ENCODE results near the gene SLC4A5.

The SLC4A5 gene

DNA sequence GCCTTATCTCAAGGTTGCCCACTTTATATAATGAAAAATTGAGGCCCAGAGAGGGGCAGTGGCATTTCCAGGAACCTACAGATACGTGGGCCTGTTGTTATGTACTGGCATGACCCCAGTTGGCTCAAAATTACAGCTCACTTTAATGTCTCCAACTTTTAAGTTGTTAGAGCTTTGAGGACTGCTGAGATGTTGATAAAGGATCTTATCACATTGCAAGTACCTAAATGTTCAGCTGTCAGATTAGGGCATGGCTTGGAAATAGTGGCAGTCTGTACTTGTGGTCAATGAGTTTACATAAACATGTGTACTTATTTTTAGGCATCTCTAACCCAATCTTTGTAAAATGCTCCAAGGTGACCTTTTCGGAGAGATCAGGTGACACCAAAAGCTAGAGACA is 14.6 kb downstream of the SLC4A5 start:
- DNase-seq (ENCODE audit: low spot score), result no peak
- TF ChIP-seq, protein P1, sequence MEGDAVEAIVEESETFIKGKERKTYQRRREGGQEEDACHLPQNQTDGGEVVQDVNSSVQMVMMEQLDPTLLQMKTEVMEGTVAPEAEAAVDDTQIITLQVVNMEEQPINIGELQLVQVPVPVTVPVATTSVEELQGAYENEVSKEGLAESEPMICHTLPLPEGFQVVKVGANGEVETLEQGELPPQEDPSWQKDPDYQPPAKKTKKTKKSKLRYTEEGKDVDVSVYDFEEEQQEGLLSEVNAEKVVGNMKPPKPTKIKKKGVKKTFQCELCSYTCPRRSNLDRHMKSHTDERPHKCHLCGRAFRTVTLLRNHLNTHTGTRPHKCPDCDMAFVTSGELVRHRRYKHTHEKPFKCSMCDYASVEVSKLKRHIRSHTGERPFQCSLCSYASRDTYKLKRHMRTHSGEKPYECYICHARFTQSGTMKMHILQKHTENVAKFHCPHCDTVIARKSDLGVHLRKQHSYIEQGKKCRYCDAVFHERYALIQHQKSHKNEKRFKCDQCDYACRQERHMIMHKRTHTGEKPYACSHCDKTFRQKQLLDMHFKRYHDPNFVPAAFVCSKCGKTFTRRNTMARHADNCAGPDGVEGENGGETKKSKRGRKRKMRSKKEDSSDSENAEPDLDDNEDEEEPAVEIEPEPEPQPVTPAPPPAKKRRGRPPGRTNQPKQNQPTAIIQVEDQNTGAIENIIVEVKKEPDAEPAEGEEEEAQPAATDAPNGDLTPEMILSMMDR (IDR thresholded peaks at IDR 0.05), result no peak
- Histone ChIP-seq H3K27ac (no peak overlapping the region), H3K4me3 (no peak overlapping the region)

DNA sequence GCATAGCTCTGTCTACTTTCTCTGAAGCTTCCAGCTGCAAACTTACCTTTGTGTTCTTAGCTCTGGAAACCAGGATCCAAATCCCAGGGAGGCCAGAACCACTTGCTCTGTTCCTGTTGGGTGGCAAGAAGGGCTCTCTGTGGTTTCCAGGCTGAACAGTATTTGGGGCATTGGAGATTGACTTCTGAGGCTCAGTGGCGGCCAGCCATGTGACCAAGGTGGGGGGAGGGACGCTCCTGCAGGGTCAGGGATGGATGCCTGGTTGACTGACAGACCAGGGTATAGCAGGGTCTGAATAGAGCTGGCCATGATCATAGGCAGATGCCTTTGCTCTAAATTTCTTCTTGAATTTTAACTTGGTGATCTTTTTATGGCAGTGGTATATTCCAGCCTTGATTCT is 15.1 kb downstream of the SLC4A5 start:
- TF ChIP-seq, protein P1 (IDR thresholded peaks at IDR 0.05), result no peak
- no peak overlapping the region for H3K4me3 ChIP-seq
- H3K27ac ChIP-seq, result no peak overlapping the region
- no peak for DNase-seq (ENCODE audit: low spot score)

DNA sequence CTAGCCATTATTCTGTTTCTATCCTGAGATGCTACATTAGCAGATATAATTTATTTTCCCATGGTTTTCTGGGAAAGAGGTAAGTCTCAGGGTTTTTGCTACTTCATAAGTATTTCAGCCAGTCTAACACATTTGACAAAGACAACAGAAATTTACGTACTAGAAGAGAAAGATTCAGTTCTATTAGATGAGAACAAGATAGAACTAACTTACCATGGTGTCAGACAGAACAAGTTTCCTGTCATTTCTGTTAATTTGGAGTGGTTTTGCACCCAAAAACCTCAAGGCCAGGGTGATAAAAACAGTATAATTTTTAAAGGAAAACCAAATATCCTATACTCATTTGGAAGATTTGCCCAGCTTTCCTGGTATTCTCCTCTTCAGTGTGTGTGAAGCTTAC is 15.6 kb downstream of the SLC4A5 start:
- TF ChIP-seq, protein P1 (IDR thresholded peaks at IDR 0.05), result no peak
- no peak for DNase-seq (ENCODE audit: low spot score)
- no peak overlapping the region for H3K27ac ChIP-seq

DNA sequence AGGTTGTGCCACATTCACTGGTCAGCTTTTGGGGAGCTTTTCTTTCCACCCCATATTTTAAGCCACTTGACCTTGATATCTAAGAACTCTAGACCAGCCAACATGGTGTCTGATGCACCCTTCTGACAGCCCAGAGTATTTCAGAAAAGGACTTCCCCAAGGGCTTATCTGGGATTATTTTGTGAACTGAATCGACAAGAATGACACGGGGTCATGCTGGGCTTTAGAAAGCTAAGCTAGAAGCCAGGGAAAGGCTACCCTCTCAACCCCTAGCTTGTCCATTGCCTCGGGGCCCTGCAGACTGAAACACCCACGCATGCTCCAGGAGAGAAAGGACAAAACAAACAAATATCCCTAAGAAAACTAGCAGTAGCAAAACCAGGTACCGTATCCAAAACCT is 16.0 kb downstream of the SLC4A5 start:
- TF ChIP-seq, protein P1 (IDR thresholded peaks at IDR 0.05), result no peak
- Histone ChIP-seq H3K27ac (no peak overlapping the region), H3K4me3 (no peak overlapping the region)
- DNase-seq (ENCODE audit: low spot score), result no peak

More for the DNA sequence above, 15.6 kb downstream of the SLC4A5 start:
- no peak overlapping the region for H3K4me3 ChIP-seq

DNA sequence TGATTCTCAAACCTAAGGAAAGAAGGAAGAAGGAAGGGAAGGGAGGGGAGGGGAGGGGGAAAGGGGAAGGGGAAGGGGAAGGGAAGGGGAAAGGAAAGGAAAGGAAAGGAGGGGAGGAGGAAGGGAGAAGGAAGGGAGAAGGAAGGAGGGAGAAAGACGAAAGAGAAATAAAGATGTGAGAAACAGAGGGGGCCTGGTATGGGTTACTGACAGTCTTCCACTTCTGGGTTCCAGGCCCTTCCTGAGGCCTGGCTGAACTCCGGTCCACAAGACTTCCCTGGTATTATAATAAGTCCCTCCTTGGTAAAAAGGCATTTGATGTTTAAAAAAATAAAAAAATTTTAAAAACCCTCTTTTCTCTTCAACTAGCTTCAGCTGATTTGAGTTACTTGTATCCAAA is 17.4 kb downstream of the SLC4A5 start:
- Histone ChIP-seq H3K4me3 (no peak overlapping the region), H3K27ac (no peak overlapping the region)
- DNase-seq (ENCODE audit: low spot score), result no peak

DNA sequence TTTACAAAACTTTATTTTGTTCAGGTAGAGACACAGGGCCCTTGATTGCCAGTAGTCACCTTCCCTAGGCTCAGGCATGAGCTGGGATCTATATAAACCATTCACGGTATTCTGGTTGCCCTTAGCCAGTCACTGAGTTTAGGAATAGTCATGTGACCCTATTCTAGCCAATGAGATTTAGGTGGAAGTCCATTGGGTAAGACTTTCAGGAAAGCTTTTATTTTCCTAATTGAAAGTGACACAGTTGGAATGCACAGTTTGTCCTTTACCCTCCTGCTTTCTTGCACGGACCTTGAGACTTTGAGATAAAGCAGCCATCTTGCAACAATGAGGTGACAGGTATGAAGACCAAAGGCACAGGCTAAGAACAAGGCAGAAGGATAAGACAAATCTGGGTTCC is 21.5 kb downstream of the SLC4A5 start:
- DNase-seq (ENCODE audit: low spot score), result no peak
- Histone ChIP-seq H3K27ac (no peak overlapping the region), H3K4me3 (no peak overlapping the region)
- TF ChIP-seq, protein P1 (IDR thresholded peaks at IDR 0.05), result no peak

More for the DNA sequence above, 17.4 kb downstream of the SLC4A5 start:
- TF ChIP-seq, protein P1 (IDR thresholded peaks at IDR 0.05), result no peak

DNA sequence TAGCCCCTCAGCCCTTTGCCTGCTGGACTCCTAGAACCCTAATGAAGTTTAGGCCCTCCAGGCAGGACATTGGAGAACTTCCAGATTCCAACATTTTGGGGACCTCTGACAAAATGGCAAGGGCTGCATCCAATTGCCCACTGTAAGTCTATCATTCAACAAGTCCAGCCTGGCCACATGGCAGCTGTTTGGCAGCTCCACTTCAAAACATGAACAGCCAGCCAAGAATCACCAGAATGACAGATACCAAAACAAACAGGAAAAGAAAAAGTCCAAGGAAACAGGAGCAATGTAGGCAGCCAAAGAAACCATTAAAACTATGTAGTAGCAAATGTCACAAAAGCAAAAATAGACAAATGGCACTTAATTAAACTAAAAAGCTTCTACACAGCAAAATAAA is 25.5 kb downstream of the SLC4A5 start:
- no peak for DNase-seq (ENCODE audit: low spot score)
- Histone ChIP-seq H3K27ac (no peak overlapping the region), H3K4me3 (no peak overlapping the region)
- TF ChIP-seq, protein P1 (IDR thresholded peaks at IDR 0.05), result no peak
